ENCODE data around the gene GPATCH4. TPM values are rescaled to one million over a fixed set of nuclear protein-coding genes. Genes with fewer than 3 reads are reported as not detected.

Gene GPATCH4
- 10 to 100 TPM; 19.3 to 27.3 (median 22.1) TPM for total RNA-seq
- 17.6 TPM for total RNA-seq (2013)

DNA sequence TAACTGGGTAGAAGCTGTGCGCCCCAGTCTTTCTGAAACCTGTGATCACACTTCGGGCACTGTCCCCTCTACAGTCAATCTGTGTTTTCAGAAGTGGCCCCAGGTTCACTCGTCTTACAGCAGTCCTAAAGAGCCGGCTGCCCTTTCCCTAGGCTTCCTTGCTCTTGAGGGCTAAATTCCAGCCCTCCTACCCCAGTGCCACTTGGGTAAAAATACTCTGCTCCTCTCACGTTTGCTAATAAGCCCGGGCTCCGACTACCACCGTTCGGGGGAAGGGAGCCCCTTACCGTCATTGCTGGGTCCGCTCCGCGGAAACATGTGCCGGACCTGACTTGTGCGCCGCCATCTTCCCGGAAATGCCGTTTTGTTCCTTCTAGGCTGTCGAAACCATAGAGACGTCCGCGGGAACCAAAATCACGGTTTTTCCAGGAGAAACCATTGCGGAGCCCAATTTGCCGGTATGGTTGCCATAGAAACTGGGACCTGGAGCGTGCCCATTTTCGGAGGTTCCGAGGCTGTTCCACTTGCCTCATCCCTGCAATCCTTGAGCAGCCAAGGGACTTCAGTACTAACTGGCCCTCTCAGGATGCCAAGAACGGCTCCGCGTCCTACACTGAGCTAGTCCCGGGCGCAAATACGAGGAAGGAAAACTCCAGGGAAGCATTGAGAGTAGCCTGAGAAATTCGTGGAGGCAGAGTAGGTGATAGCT lies at the start of gene GPATCH4:
TSS of gene GPATCH4 (minus strand) at position 358 of the 709 bp plus-strand sequence.
- H3K4me1 ChIP-seq (ENCODE audit: control insufficient read depth, insufficient read depth, low read length), result peaks cover 26% of the 10 kb centered on the region
- Mint-ChIP-seq H3K4me1 (peaks cover 20 to 28% of the 10 kb centered on the region in 2 donors), H3K27ac (peak within 1 kb of the TSS; percentile 90 to 92), H3K27me3 (ENCODE audit: low read depth in 2 of 2) (no peaks in the 10 kb centered on the region), H3K4me3 (peak within 1 kb of the TSS; percentile 99), H3K36me3 (no peaks in the 10 kb centered on the region), H3K9me3 (no peaks in the 10 kb centered on the region)
- DNase-seq (peak; percentile 58 to 85), ATAC-seq (peak; percentile 84 to 88 (median 86))
- peak within 1 kb of the TSS; percentile 81 for H3K27ac ChIP-seq (ENCODE audit: low read length)
- TF ChIP-seq CTCF (IDR thresholded peaks at IDR 0.05), result no peak
- no peaks in the 10 kb centered on the region for H3K27me3 ChIP-seq (ENCODE audit: control insufficient read depth, insufficient read depth, low read length)
- intact Hi-C loops (cut with micrococcal nuclease), result loop anchor here (1.0 to 2.0 kb wide), 3 partner anchors 10 to 144 kb away; partner anchors contain the start of gene NAXE
- WGBS (ENCODE audit: insufficient coverage), result under 1% methylated on average over 35 of the region's 35 CpGs
- no peaks in the 10 kb centered on the region for H3K9me3 ChIP-seq (ENCODE audit: control insufficient read depth, insufficient read depth, low read length)
- peaks cover 12% of the 10 kb centered on the region for H3K36me3 ChIP-seq (ENCODE audit: control insufficient read depth, insufficient read depth, low read length)
- peak within 1 kb of the TSS; percentile 97 for H3K4me3 ChIP-seq (ENCODE audit: low read length)

DNA sequence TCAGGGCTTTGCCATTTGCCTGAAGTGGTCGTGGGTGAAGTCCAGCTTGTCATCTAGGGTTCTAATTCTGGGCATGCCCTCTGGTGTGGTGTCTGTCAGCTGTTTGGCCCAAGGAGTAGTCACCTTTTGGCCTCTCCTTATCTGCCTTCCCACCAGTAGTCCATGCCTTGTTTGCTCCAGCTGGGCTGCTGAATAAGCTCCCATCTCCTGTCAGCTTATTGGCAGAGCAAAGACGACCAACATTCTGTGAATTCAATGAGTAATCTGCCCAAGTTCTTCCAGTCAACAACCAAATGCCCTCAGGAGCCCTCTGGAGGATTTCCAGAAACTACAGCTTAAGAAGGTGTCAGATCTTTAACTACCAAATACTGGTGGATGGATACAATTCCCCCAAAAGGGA lies 47.7 kb upstream of the GPATCH4 start:
- no peak overlapping the region for H3K27ac ChIP-seq (ENCODE audit: low read length)
- Mint-ChIP-seq H3K27ac (no peak overlapping the region), H3K4me1 (peaks cover 0 to under 1% of the 10 kb centered on the region in 2 donors), H3K36me3 (no peaks in the 10 kb centered on the region), H3K9me3 (no peaks in the 10 kb centered on the region), H3K4me3 (no peak overlapping the region), H3K27me3 (ENCODE audit: low read depth in 2 of 2) (peaks cover 52 to 68% of the 10 kb centered on the region in 2 donors)
- WGBS (ENCODE audit: insufficient coverage), result 30% methylated on average over 2 of the region's 2 CpGs
- H3K4me3 ChIP-seq (ENCODE audit: low read length), result no peak overlapping the region
- DNase-seq, result no peak
- peaks cover under 1% of the 10 kb centered on the region for H3K4me1 ChIP-seq (ENCODE audit: control insufficient read depth, insufficient read depth, low read length)
- no peak for TF ChIP-seq CTCF (IDR thresholded peaks at IDR 0.05)
- ATAC-seq, result no peak
- no peaks in the 10 kb centered on the region for H3K9me3 ChIP-seq (ENCODE audit: control insufficient read depth, insufficient read depth, low read length)
- H3K27me3 ChIP-seq (ENCODE audit: control insufficient read depth, insufficient read depth, low read length), result peaks cover 22% of the 10 kb centered on the region
- no peaks in the 10 kb centered on the region for H3K36me3 ChIP-seq (ENCODE audit: control insufficient read depth, insufficient read depth, low read length)
- intact Hi-C loops (cut with micrococcal nuclease), result no loop called here

- 77% methylated on average over 10 of the region's 10 CpGs for WGBS (ENCODE audit: insufficient coverage)
- Histone ChIP-seq H3K36me3 (ENCODE audit: control insufficient read depth, insufficient read depth, low read length) (no peaks in the 10 kb centered on the region), H3K27ac (ENCODE audit: low read length) (no peak overlapping the region), H3K27me3 (ENCODE audit: control insufficient read depth, insufficient read depth, low read length) (peaks cover 25% of the 10 kb centered on the region), H3K9me3 (ENCODE audit: control insufficient read depth, insufficient read depth, low read length) (no peaks in the 10 kb centered on the region), H3K4me1 (ENCODE audit: control insufficient read depth, insufficient read depth, low read length) (peaks cover 5% of the 10 kb centered on the region), H3K4me3 (ENCODE audit: low read length) (no peak overlapping the region)
- intact Hi-C loops (cut with micrococcal nuclease), result no loop called here
- Mint-ChIP-seq H3K4me1 (peaks cover 4 to 5% of the 10 kb centered on the region in 2 donors), H3K9me3 (no peaks in the 10 kb centered on the region), H3K36me3 (no peaks in the 10 kb centered on the region), H3K4me3 (no peak overlapping the region), H3K27ac (no peak overlapping the region), H3K27me3 (ENCODE audit: low read depth in 2 of 2) (peaks cover 51 to 68% of the 10 kb centered on the region in 2 donors)
- ATAC-seq (no peak), DNase-seq (no peak)
- TF ChIP-seq CTCF (IDR thresholded peaks at IDR 0.05), result no peak
These were observed 47.2 kb upstream of the GPATCH4 start for GRCh38 chr1:156648496-156648895.

All from natural killer cell (primary cell).